SK-N-SH treated with all-trans-retinoic acid at 6 μM for 48 hours (cell line): ENCODE measurements around the gene ZC3H15.

Experiments used
- ARNTL ChIP-seq: fragments of 450-650 bp; formaldehyde crosslinking; IDR thresholded peaks from 2 replicates; pipeline ENCODE4 v1.5.0; 2020; ENCODE audit warnings: low read depth, mild to moderate bottlenecking, moderate library complexity, borderline replicate concordance
- BACH2 ChIP-seq: fragments of 250-450 bp; sonication (Bioruptor Pico); IDR thresholded peaks from 2 replicates; pipeline ENCODE4 v1.9.0; 2021; ENCODE audit warnings: mild to moderate bottlenecking, borderline replicate concordance
- CREB5 ChIP-seq: fragments of 250-450 bp; sonication (Bioruptor Pico); IDR thresholded peaks from 2 replicates; pipeline ENCODE4 v1.5.1; 2020; ENCODE audit warnings: low read depth, mild to moderate bottlenecking, moderate library complexity
- CSDC2 ChIP-seq: fragments of 250-450 bp; sonication (Bioruptor Pico); IDR thresholded peaks from 2 replicates; pipeline ENCODE4 v1.5.0; 2020; ENCODE audit warnings: mild to moderate bottlenecking, moderate library complexity
- GLIS3 ChIP-seq: fragments of 250-450 bp; sonication (Bioruptor Pico); IDR thresholded peaks from 2 replicates; pipeline ENCODE4 v1.5.0; 2020; ENCODE audit warnings: mild to moderate bottlenecking, moderate library complexity
- PATZ1 ChIP-seq: fragments of 250-450 bp; sonication (Bioruptor Pico); IDR thresholded peaks from 2 replicates; pipeline ENCODE4 v1.8.0; 2020; ENCODE audit warnings: mild to moderate bottlenecking, moderate library complexity, borderline replicate concordance
- PPARA ChIP-seq: fragments of 250-450 bp; sonication (Bioruptor Pico); IDR thresholded peaks from 2 replicates; pipeline ENCODE4 v1.5.0; 2020; ENCODE audit warnings: mild to moderate bottlenecking, borderline replicate concordance
- SNAI2 ChIP-seq: fragments of 250-450 bp; sonication (Bioruptor Pico); IDR thresholded peaks from 2 replicates; pipeline ENCODE4 v1.5.0; 2020; ENCODE audit warnings: mild to moderate bottlenecking, moderate library complexity
- TCF4 ChIP-seq: fragments of 250-450 bp; sonication (Bioruptor Pico); IDR thresholded peaks from 2 replicates; pipeline ENCODE4 v1.8.0; 2021; ENCODE audit warnings: mild to moderate bottlenecking, moderate library complexity, borderline replicate concordance
- ZC3H10 ChIP-seq: fragments of 250-450 bp; sonication (Bioruptor Pico); IDR thresholded peaks from 2 replicates; pipeline ENCODE4 v1.5.1; 2021; ENCODE audit warnings: mild to moderate bottlenecking, moderate library complexity
- ZFP3 ChIP-seq: fragments of 250-450 bp; sonication (Bioruptor Pico); IDR thresholded peaks from 2 replicates; pipeline ENCODE4 v1.5.0; 2020; ENCODE audit warnings: mild to moderate bottlenecking, moderate library complexity
- ZFP30 ChIP-seq: fragments of 450-650 bp; formaldehyde crosslinking; IDR thresholded peaks from 2 replicates; pipeline ENCODE4 v1.5.0; 2022; ENCODE audit warnings: mild to moderate bottlenecking, moderate library complexity
- TF ChIP-seq, protein P1 (sequence below): fragments of 250-450 bp; sonication (Bioruptor Pico); IDR thresholded peaks from 2 replicates; pipeline ENCODE4 v1.5.1; 2021; ENCODE audit warnings: mild to moderate bottlenecking, moderate library complexity

DNA sequence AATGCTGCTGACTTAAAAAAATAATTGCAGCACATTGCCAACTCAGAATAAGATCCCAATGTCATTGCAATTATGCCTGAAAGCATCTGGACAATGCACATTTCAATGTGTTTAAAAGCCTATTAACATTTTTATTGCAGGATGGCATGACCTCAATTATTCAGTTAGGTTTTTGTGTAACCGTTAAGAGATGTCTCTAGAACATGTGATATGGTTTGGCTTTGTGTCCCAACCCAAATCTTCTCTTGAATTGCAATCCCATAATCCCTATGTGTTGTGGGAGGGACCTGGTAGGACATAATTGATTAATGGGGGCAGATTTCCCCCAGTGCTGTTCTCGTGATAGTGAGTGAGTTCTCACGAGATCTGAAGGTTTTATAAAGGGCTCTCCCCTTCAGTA, 43.2 kb upstream of the ZC3H15 start:
- TF ChIP-seq CSDC2 (no peak), ZC3H10 (no peak), GLIS3 (CRISPR knock-in tag) (no peak), ARNTL (CRISPR knock-in tag) (no peak), PATZ1 (no peak), CREB5 (CRISPR knock-in tag) (no peak), TCF4 (CRISPR knock-in tag) (no peak), BACH2 (no peak), ZFP30 (no peak), ZFP3 (CRISPR knock-in tag) (no peak), SNAI2 (CRISPR knock-in tag) (no peak), PPARA (CRISPR knock-in tag) (no peak)
- TF ChIP-seq, protein P1, sequence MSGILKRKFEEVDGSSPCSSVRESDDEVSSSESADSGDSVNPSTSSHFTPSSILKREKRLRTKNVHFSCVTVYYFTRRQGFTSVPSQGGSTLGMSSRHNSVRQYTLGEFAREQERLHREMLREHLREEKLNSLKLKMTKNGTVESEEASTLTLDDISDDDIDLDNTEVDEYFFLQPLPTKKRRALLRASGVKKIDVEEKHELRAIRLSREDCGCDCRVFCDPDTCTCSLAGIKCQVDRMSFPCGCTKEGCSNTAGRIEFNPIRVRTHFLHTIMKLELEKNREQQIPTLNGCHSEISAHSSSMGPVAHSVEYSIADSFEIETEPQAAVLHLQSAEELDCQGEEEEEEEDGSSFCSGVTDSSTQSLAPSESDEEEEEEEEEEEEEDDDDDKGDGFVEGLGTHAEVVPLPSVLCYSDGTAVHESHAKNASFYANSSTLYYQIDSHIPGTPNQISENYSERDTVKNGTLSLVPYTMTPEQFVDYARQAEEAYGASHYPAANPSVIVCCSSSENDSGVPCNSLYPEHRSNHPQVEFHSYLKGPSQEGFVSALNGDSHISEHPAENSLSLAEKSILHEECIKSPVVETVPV (CRISPR knock-in tag), result no peak
